GM21723 (cell line): ENCODE results near the gene CEL.
"Not testable (repeated sequence)": the region's sequence is repeated elsewhere in the genome, so short reads cannot be mapped to it uniquely, and the experiment has no call there.

Experiments
- ATAC-seq: cut with Tn5 transposase; IDR thresholded peaks from one replicate; pipeline ENCODE4 v1.9.1; 2021; ENCODE audit warnings: mild to moderate bottlenecking, moderate library complexity; ENCODE audit not compliant: unreplicated experiment

CEL gene

GRCh38 chr9:133080786-133081779 is 19.3 kb downstream of the CEL start:
- ATAC-seq, result not testable (repeated sequence)

- not testable (repeated sequence) for ATAC-seq
Measured at GRCh38 chr9:133081957-133082644, 20.3 kb downstream of the CEL start.

DNA sequence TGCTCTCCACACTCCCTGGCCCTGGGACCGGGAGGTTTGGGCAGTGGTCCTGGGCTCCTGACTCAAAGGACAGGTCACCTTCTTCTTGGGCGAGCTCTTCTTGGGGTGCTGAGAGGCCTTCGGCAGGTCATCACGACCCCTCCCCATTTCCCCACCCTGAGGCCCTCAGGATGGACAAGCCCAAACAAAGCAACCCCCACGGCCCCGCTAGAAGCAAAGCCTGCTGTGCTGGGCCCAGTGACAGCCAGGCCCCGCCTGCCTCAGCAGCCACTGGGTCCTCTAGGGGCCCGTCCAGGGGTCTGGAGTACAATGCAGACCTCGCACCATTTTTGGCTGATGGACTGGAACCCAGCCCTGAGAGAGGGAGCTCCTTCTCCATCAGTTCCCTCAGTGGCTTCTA is 21.9 kb downstream of the CEL start:
- not testable (repeated sequence) for ATAC-seq

DNA sequence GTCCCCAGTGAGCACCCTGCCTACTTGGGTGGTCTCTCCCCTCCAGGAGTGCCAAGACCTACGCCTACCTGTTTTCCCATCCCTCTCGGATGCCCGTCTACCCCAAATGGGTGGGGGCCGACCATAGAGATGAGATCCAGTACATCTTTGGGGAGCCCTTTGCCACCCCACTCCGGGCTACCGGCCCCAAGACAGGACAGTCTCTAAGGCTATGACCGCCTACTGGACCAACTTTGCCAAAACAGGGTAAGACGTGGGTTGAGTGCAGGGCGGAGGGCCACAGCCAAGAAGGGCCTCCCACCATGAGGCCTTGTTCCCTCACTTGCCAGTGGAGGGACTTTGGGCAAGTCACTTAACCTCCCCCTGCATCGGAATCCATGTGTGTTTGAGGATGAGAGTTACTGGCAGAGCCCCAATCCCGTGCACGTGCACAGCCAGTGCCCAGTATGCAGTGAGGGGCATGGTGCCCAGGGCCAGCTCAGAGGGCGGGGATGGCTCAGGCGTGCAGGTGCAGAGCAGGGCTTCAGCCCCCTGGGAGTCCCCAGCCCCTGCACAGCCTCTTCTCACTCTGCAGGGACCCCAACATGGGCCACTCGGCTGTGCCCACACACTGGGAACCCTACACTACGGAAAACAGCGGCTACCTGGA is 24.6 kb downstream of the CEL start:
- not testable (repeated sequence) for ATAC-seq

- ATAC-seq, result no peak
Measured at GRCh38 chr9:133086894-133087293, 25.1 kb downstream of the CEL start.

GRCh38 chr9:133087429-133088145 is 25.8 kb downstream of the CEL start:
- ATAC-seq, result no peak

DNA sequence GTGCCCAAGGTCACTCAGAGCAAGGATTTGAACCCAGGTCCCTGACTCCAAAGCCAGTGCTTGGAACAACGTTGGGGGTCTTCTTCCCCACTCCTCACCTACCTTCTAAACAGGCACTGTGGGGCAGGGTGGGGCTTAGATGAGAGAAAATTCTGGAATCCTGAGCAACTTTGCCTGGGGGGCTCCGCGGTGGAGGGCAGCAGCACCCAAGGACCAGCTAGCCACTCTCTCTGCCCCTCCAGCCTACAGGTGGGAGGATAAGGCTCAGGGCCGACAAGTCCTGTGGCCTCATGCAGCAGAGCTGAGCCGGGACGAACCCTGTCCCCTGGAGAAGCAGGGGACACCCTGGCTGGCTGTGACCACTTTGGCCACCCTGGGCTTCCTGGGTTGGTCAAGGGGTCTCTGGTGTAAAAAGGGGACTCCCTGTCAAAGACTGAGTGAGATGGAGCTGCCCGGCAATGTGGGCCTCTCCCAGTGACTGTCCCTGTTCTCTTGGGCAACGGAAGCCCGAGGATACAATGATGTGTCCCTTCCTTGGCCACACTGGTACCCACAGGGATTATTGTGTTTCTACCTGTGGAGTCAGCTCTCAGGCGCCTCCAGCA is 26.5 kb downstream of the CEL start:
- ATAC-seq, result no peak

- ATAC-seq, result no peak
Measured at GRCh38 chr9:133088756-133089155, 27.0 kb downstream of the CEL start.

DNA sequence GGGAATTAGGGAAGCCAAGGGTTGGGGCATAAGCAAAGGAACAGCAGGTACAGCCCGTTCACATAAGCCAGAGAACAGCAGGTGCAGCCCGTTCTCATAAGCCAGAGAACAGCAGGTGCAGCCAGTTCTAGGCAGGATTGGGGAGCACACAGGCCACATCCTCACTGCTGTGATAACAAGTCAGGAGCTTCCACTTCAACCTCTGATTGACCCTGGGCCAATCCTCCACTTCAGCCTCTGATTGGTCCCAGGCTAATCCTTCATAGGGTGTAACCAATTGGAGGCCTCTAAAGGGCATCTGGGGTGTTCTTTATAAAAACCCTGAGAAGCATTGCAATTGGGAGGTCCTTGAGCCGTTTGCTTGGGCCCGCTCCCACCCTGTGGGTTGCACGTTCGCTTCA is 27.5 kb downstream of the CEL start:
- ATAC-seq, result no peak

GRCh38 chr9:133090187-133090586 is 28.4 kb downstream of the CEL start:
- no peak for ATAC-seq

DNA sequence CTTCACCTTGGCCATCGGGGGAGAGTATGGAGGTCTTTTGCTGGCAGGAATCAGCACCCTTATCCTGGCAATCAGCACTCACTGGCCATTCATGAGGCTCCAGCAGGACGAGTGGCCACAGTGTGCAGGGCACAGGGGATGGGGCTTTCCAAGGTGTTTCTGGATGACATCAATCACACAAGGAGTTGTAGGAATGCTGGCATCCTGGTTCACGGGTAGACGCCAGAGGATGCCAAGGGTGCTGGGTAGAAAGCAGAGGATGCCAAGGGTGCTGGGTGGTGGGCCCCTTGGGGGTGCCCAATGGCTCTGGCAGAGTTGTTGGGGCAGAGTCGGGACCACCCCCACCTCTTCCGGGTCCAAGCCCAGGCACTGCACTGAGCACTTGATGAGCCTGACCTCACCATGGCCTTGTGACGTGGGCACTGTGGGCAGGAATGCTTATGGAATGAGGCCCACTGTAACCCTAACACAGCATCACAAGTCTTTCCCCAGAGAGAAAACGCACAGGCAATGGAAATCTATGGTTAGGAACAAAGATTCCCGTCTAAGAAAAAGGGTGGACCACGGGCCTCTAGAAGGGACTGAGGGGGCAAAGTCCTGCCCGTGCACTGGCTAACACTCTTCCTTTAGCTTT is 29.1 kb downstream of the CEL start:
- no peak for ATAC-seq

- not testable (repeated sequence) for ATAC-seq
Measured at GRCh38 chr9:133094351-133094750, 32.6 kb downstream of the CEL start.

DNA sequence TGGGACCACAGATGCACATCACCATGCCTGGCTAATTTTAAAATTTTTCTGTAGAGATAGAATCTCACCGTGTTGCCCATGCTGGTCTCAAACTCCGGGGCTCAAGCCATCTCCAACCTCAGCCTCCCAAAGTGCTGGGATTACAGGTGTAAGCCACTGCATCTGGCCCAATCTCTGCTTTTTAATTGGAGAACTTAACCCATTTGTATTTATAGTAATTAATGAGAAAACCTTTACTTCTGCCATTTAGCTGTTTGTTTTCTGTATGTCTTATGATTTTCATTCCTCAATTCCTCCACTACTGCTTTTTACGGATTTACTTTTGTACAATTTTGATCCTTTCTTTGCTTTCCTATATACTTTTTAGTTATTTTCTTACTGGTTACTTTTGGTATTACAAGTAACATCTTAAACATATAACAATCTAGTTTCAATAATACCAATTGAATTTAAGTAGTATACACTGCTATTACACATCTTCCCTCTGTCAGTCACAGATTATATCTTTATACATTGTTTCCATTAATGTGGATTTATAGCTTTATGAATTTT is 33.1 kb downstream of the CEL start:
- ATAC-seq, result no peak

GRCh38 chr9:133098104-133098754 is 36.4 kb downstream of the CEL start:
- ATAC-seq, result no peak

- ATAC-seq, result no peak
Measured at GRCh38 chr9:133098871-133099270, 37.1 kb downstream of the CEL start.

DNA sequence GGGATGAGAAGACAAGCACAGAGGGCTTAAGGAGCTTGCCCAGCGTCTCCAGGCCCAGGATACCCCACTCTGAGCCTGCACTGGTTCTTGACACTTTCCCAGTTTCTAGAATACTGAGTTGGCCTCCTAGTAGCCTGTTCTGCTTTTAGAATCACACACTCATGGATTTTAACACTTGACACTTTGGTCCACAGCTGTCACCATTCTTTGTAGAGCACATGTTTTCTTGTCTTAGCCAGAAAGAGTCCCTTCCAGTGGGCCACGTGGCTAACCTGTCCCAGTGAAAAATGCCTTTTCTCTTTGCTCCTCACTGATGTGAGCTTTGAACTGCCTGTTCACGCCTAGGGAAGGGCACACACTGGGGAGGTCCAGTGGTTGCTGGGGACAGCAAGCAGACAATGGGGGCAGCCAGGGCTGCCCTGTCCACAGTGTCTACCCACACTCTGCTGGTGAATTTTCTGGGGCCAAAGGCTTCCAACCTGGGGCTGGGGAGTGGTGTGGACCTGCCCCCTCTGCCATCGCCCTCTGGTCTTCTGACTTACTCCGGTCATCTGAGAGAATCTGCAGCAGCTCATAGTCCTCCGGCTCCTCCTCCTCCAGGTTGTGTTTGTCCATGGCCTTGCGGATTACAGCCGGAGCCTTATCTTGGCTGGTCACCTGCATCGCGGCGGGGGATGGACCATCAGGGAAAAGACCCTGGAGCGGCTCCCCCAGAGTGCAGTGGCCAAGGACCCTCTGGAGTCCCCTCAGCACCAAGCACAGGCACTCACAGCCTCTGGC is 38.1 kb downstream of the CEL start:
- no peak for ATAC-seq

- no peak for ATAC-seq
Measured at GRCh38 chr9:133100506-133101355, 39.0 kb downstream of the CEL start.
